ENCODE data around the gene ANKRD53.

ANKRD53 gene

DNA sequence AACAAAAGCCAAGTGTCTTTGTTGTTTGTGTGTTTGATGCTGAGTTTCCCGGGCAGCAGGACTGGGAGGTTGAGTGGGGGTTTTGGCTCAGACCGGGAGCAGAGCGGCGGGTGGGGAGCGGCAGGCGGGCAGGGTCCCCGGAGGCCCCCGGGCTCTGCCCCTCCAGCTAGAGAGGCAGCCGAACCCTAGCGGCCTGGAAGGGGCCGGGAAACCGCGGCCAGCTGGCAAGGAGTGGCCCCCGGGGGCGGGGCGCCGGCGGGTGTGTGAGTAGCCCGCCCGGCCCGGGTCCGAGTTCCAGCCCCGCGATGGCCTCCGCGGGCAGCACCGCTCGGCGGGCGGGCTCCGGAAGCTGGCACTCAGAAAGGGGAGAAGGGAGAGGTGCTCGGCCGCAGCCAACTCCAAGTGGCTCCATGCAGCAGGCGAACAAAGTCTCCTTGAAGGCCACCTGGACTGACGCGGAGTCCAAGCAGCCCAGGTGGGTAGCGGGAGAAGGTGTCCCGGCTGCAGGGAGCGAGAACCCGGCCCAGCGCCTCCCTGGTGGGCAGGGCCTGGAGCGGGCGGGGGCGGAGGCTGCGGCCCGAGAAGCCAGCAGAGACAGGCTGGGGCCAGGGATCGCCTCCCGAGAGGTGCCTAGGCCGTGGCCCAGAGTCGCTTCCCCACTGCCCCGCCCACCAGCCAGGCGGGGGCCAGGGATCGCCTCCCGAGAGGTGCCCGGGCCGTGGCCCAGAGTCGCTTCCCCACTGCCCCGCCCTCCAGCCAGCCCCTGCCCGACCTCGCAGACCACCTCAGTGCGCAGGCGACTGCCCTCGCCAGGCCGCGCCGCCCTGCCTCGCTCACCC is at the start of gene ANKRD53:
TSS of gene ANKRD53 (plus strand) at position 290 of the 839 bp plus-strand sequence. CDS start at position 306, 16 bp downstream.
- DNase-seq (ENCODE audit: low read depth) = no peak

GRCh38 chr2:70930371-70931329 is 47.8 kb upstream of the ANKRD53 start:
- no peak for DNase-seq (ENCODE audit: low read depth)

GRCh38 chr2:70931376-70932000 is 46.9 kb upstream of the ANKRD53 start:
- DNase-seq (ENCODE audit: low read depth) = no peak

DNA sequence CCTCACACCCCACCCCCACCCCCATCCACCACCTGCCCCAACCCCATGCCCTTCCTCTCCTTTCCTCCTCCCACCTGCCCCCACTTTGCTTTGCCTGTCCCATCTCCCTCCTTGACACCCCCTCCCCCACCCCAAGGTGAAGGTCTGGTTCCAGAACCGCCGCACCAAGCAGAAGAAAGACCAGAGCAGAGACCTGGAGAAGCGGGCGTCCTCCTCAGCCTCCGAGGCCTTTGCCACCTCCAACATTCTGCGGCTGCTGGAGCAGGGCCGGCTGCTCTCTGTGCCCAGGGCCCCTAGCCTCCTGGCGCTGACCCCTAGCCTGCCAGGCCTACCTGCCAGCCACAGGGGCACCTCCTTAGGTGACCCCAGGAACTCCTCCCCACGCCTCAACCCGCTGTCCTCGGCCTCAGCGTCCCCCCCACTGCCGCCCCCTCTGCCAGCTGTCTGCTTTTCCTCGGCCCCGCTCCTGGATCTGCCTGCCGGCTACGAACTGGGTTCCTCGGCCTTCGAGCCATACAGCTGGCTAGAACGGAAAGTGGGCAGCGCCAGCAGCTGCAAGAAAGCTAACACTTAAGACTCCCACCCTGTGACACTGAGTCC is 45.7 kb upstream of the ANKRD53 start:
- DNase-seq (ENCODE audit: low read depth) = no peak

- DNase-seq (ENCODE audit: low read depth) = no peak
Measured at GRCh38 chr2:70934981-70935380, 43.4 kb upstream of the ANKRD53 start.

- DNase-seq (ENCODE audit: low read depth) = no peak
Measured at GRCh38 chr2:70935468-70936164, 42.8 kb upstream of the ANKRD53 start, which contains the start of gene ATP6V1B1. Gene ATP6V1B1 (plus strand): TSS chr2:70935900. CDS start chr2:70935955, 55 bp downstream.

DNA sequence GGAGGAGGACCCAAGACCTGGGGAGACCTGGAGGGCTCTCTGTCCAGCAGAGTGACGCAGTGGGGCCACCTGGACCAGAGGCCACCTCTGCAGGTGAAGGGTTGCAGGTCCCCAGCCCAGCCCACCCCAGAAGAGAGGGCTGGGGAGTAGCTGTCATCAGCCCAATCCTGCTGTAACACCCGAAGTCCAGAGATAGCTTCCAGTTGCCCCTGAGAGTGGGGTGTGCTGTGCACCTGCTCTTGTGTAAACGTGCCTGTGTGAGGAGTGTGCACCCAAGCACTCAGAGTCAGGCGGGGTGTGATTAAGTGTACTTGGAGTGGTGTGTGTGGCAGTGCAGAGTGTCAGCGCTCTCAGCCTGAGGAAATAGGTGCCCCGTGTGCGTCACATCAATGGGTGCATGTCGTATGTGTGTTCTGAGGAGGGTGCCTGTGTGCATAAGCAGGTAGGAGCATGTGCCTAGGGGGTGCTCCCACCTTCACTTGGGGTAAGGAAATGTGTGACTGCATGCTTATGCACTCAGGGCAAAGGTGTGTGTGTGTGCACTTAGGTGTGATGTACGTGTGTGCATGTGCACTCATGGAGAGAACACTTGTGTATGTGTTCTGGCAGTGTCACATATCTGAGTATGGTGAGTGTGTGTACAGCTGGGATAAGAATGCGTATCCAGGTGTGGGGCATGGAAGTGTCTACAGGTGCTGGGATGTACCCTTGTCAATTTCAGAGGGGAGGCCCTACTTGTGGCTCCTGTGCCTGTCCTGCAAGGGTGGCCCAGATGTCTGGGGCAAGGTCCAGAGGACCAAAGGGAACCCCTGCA is 42.1 kb upstream of the ANKRD53 start:
- no peak for DNase-seq (ENCODE audit: low read depth)

DNA sequence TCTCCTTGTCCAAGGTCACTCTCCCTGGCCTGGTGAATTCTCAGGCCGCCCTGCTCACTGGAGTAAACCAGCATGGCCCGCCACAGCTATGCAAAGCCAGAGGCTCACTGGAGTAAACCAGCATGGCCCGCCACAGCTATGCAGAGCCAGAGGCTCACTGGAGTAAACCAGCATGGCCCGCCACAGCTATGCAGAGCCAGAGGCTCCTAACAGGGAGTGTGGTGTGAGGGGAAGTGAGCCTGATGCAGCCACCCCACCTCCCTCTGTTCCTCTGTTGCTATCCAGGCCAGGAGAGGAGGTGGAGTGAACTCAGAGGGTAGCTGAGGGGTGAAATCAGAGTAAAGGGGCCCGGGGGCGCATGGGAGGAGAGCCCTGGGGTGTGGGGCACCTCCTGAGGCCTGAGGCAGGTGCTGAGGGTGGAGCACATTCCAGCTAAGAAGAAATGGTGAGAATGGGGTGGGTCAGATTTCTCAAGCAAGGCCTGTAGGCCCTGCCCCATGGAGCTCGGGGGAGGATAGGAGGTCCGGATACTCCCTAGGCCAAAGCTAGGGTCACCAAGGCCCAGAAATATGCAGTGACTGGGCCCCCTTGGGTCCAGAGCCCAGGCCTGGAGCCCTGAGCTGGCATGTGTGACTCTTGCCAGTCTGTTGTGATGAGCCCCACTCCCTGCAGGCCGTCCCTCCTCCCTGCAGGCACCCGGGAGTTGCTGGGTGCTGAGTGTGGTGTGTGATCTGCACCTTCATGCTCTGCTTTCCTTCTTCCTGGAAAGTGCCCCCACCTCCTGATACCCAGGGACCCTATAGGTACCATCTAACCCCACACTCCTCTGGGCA is 41.2 kb upstream of the ANKRD53 start:
- DNase-seq (ENCODE audit: low read depth) = no peak

DNA sequence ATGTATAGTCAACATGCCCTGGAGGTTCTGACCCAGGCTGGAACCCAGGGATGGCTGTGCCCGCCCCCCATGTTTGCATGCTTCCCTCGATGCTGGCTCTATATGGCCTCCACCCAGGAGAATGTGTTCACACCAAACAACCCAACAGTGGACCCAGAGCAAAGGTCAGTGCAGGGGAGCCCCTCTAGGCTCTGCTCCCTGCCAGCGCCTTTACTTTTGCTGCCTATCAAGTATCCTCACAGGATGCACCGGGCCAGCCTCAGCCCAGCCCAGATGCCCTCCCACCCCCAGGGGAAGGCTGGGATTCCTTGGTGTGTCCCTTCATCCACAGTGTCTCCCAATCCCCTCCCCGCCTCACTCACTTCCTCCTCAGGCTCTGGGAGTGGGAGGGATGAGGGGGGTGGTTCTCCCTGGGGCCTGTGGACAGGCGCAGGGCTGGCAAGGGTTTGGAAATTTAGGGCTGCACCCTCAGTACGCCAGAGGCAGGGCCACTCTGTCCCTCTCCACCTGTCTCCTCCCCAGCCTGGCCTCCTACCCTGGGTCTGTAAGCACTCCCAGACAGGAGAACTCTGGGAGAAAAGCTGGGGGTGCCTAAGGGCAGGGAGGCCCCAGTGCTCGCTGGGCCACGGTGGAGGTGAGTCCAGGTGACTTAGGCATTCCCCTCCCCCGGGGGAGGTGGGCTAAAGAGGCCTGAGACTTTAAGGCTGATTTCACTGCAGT is 40.4 kb upstream of the ANKRD53 start:
- no peak for DNase-seq (ENCODE audit: low read depth)

- no peak for DNase-seq (ENCODE audit: low read depth)
Measured at GRCh38 chr2:70938586-70938950, 39.9 kb upstream of the ANKRD53 start.

GRCh38 chr2:70939001-70939838 is 39.2 kb upstream of the ANKRD53 start:
- no peak for DNase-seq (ENCODE audit: low read depth)

DNA sequence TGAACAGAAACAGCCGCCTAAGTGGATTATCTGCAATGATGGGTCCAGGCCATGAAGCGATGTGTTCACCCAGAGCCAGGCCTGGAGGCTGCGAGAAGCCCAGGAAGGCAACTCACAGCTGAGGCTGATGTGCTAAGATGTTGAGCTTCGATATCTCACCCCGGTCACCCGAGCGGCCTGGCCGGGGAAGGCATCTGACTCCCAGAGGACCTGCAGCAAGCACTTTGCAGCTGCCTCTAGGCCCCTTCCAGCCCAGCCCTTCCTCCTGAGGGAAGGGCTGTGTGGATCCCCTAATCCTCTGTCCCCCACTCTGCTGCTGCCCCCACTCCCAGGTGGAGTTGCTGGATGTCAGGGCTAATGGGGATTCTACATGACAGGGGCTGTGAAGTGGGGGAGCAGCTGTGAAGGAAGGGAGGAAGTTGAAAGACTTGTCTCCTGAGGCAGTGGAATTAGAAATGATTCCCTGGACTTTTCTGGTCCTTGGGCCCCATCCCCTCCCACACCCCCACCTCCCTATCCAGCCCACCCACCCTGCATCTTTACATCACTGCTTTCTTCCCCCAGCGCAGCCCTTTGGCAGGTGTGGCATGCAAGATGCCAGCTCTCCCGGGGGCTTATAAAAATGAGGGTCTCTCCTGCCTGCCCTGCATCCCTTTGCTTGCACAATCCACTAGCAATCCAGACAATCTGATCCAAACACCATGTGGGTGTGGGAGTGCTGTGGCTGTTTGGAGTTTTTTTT is 38.4 kb upstream of the ANKRD53 start:
- DNase-seq (ENCODE audit: low read depth) = no peak

DNA sequence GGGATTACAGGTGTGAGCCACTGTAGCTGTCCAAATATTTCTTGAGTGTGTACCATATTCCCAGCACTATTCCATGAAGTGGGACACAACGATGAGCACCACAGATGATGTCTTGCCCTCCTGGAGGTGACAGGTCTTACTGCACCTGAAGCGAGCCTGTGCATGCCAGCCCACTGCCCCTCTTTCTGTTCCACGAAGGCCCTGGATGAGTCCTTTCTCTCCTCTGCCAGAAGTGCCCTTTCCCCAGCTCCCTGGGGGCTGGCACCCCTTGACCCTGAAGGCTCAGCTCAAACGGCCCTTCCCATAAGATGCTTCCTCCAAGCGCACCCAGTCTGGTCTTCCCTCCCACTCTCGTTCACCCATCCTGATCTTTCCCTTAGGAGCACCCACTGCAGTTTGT is 37.2 kb upstream of the ANKRD53 start:
- DNase-seq (ENCODE audit: low read depth) = no peak

DNA sequence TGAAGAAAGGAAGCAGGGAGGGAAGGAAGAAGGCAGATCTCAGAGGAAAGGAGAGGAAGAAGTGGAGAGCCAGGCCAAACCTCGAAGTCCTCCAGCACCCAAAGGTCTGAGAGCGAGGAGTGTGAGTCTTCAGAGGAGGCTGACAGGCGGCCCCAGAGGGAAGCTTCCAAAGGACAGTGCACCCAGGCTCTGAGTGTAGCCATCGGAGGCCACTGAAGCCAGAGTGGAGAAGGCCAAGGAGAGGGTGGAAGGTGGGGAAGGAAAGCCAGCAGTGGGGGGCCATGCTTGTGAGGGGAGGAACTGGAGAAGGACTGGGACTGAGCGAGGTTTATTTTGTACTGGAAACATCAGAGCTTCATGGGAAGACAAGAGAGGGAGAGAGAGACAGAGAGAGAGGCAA is 36.7 kb upstream of the ANKRD53 start:
- DNase-seq (ENCODE audit: low read depth) = no peak

- no peak for DNase-seq (ENCODE audit: low read depth)
Measured at GRCh38 chr2:70942396-70943204, 35.8 kb upstream of the ANKRD53 start.

- no peak for DNase-seq (ENCODE audit: low read depth)
Measured at GRCh38 chr2:70943205-70943871, 35.1 kb upstream of the ANKRD53 start.

Measured in activated T-cell treated with anti-CD3 and anti-CD28 coated beads for 48 hours (primary cell).